HepG2 (cell line): ENCODE data around the gene TLN1. TPM values are rescaled to one million over a fixed set of nuclear protein-coding genes. Genes with fewer than 3 reads are reported as not detected.

Experiments
- ATF7-NPFF ChIP-seq: sonication (generic); formaldehyde crosslinking; IDR thresholded peaks from 2 replicates; pipeline ENCODE4 v1.8.1; 2023; ENCODE audit warnings: mild to moderate bottlenecking, low read depth, missing genetic modification reagents, moderate library complexity
- DPF2 ChIP-seq: sonication (generic); formaldehyde crosslinking; IDR thresholded peaks from 2 replicates; pipeline ENCODE4 v1.4.0; 2020; ENCODE audit warnings: mild to moderate bottlenecking, low read depth, missing genetic modification reagents, borderline replicate concordance
- FOXJ3 ChIP-seq: sonication (generic); formaldehyde crosslinking; IDR thresholded peaks from 2 replicates; pipeline ENCODE4 v1.4.0; 2020; ENCODE audit warnings: missing genetic modification reagents, mild to moderate bottlenecking, borderline replicate concordance
- GATAD2A ChIP-seq: IDR thresholded peaks from 2 replicates; pipeline ENCODE4 v1.6.1; 2016
- IRF2 ChIP-seq: IDR thresholded peaks from 2 replicates; pipeline ENCODE4 v1.6.1; 2018; ENCODE audit warnings: missing genetic modification reagents, missing compliant biosample characterization
- KMT2A ChIP-seq: sonication (generic); formaldehyde crosslinking; IDR thresholded peaks from 2 replicates; pipeline ENCODE4 v1.4.0; 2020; ENCODE audit warnings: missing genetic modification reagents
- MXI1 ChIP-seq: IDR thresholded peaks from 3 replicates; pipeline ENCODE4 v1.6.1; 2012; ENCODE audit warnings: low read depth, low read length, inconsistent platforms, borderline replicate concordance
- MYC ChIP-seq: sonication (generic); formaldehyde crosslinking; IDR thresholded peaks from 2 replicates; pipeline ENCODE4 v1.9.0; 2021; ENCODE audit warnings: missing genetic modification reagents, borderline replicate concordance
- NFIB ChIP-seq: sonication (generic); formaldehyde crosslinking; IDR thresholded peaks from 2 replicates; pipeline ENCODE4 v1.9.0; 2021; ENCODE audit warnings: missing genetic modification reagents, mild to moderate bottlenecking, borderline replicate concordance
- NR2C2 ChIP-seq: sonication (generic); formaldehyde crosslinking; IDR thresholded peaks from 2 replicates; pipeline ENCODE4 v1.4.0; 2020; ENCODE audit warnings: missing genetic modification reagents, mild to moderate bottlenecking, moderate library complexity, borderline replicate concordance
- POLR2AphosphoS5 ChIP-seq: IDR thresholded peaks from 2 replicates; pipeline ENCODE4 v1.6.1; 2012; ENCODE audit warnings: low read depth, low read length
- SAP130 ChIP-seq: IDR thresholded peaks from 2 replicates; pipeline ENCODE4 v1.6.1; 2016; ENCODE audit warnings: low read depth
- ZNF747 ChIP-seq: sonication (generic); formaldehyde crosslinking; IDR thresholded peaks from 2 replicates; pipeline ENCODE4 v1.8.1; 2023; ENCODE audit warnings: missing genetic modification reagents, mild to moderate bottlenecking, borderline replicate concordance
- ZSCAN30 ChIP-seq: sonication (generic); formaldehyde crosslinking; IDR thresholded peaks from 2 replicates; pipeline ENCODE4 v1.5.0; 2020; ENCODE audit warnings: mild to moderate bottlenecking, missing genetic modification reagents
- polyA plus RNA-seq, 8 experiments: library from polyadenylated mRNA; depleted of rRNA in 3 of 8; stranded (reverse) in 7 of 8; unstranded in 1 of 8; fragments of >200 nt; fragmentation: Illumina TruSeq in 4 of 8; extraction: Trizol in 4 of 8; gene quantifications; 2 replicates each; pipeline versions ENCODE4 v1.2.1 to v1.2.3, GENCODE V29; 2011 to 2016; ENCODE audit warnings: low read depth in 4 of 8, missing spikeins in 1 of 8, mixed read lengths in 1 of 8; ENCODE audit not compliant: insufficient read depth in 1 of 8
- total RNA-seq, 5 experiments: library from RNA; depleted of rRNA; stranded (reverse); fragments of >200 nt; fragmentation: Illumina TruSeq; extraction: Trizol; gene quantifications; 2 replicates each; pipeline ENCODE4 v1.2.3, GENCODE V29; 2016; ENCODE audit warnings: low read depth in 1 of 5
- TF ChIP-seq, protein P1 (sequence below): IDR thresholded peaks from 2 replicates; pipeline ENCODE4 v1.6.1; 2016
- TF ChIP-seq, protein P2 (sequence below): IDR thresholded peaks from 2 replicates; pipeline ENCODE4 v1.6.1; 2012; ENCODE audit warnings: inconsistent platforms
- TF ChIP-seq, protein P3 (sequence below): sonication (generic); formaldehyde crosslinking; IDR thresholded peaks from 2 replicates; pipeline ENCODE4 v1.5.0; 2020; ENCODE audit warnings: missing genetic modification reagents
- TF ChIP-seq, protein P4 (sequence below): sonication (generic); formaldehyde crosslinking; IDR thresholded peaks from 2 replicates; pipeline ENCODE4 v1.8.1; 2023; ENCODE audit warnings: mild to moderate bottlenecking, moderate library complexity, missing genetic modification reagents
- TF ChIP-seq, protein P5 (sequence below): sonication (generic); formaldehyde crosslinking; IDR thresholded peaks from 2 replicates; pipeline ENCODE4 v1.4.0; 2020; ENCODE audit warnings: mild to moderate bottlenecking, missing genetic modification reagents
- TF ChIP-seq, protein P6 (sequence below): sonication (generic); formaldehyde crosslinking; IDR thresholded peaks from 2 replicates; pipeline ENCODE4 v1.5.1; 2020; ENCODE audit warnings: missing genetic modification reagents, mild to moderate bottlenecking, borderline replicate concordance

TLN1 gene
- total and polyA plus RNA-seq, 2 of the 13 experiments (the other 11 are each of a cell fraction or from before 2014, with no cell fraction given), result 35.2 to 51.8 TPM

DNA sequence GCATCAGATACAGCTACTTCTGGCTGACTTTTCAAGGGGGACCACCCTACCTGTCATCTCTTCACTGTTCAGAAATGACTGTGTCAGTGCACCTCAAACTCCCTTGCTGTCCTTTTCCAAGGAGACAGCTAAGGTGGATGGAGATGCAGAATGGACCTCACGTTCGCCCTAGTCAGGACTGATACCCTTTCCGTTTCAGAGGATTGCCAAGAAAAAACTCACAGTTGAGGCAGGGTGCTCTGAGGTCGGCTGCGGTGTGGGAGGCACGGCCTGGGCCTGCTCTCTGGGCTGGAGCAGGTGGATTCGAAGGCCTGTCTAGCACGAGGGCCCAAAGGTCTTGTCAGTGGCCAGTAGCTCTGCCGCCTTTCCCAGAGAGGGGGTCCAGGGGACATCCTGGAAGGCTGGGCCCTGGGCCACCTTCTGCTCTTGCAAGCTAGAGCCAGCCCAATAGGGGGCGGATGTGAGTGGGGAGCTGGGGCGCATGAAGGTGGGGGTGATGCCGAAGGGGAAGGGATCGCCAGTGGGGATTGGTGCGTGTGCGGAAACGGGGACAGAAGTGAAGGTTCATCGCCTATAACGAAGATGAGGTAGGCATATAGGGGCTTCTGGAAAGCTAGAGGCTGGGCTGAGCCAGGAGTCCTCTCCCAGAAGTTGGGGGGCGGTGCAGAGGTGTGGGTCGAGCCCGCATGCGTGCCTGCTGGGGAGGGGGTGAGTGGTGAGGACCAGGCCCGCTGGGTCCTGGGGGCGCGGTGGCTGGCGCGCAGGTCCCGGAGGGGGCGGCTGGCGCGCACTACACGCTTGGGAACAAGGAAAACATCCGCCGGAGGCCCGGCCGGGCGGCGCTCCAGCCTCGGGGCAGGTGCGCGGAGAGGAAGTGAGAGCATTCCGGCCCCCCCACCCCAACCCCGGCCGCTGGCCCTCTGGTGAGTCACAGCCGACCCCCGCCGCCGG is 24.6 kb upstream of the TLN1 start (continued):
- TF ChIP-seq FOXJ3, result 0 out of 2 replicates have a peak, but pooled peaks have one; percentile 32
- TF ChIP-seq KMT2A (CRISPR knock-in tag), result peak; percentile 38; the same call in 1 of the 2 replicates
- TF ChIP-seq ATF7-NPFF (CRISPR knock-in tag), result peak; percentile 68
- TF ChIP-seq, protein P1, sequence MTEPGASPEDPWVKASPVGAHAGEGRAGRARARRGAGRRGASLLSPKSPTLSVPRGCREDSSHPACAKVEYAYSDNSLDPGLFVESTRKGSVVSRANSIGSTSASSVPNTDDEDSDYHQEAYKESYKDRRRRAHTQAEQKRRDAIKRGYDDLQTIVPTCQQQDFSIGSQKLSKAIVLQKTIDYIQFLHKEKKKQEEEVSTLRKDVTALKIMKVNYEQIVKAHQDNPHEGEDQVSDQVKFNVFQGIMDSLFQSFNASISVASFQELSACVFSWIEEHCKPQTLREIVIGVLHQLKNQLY (CRISPR knock-in tag), result no peak; the same call in 1 of the 2 replicates
- TF ChIP-seq POLR2AphosphoS5, result no peak; the same call in 1 of the 2 replicates
- TF ChIP-seq GATAD2A (CRISPR knock-in tag), result peak; percentile 52
- peak; percentile 50; the same call in 1 of the 2 replicates for TF ChIP-seq ZNF747 (CRISPR knock-in tag)
- TF ChIP-seq, protein P2, sequence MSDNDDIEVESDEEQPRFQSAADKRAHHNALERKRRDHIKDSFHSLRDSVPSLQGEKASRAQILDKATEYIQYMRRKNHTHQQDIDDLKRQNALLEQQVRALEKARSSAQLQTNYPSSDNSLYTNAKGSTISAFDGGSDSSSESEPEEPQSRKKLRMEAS, result peak; percentile 92
- TF ChIP-seq, protein P3, sequence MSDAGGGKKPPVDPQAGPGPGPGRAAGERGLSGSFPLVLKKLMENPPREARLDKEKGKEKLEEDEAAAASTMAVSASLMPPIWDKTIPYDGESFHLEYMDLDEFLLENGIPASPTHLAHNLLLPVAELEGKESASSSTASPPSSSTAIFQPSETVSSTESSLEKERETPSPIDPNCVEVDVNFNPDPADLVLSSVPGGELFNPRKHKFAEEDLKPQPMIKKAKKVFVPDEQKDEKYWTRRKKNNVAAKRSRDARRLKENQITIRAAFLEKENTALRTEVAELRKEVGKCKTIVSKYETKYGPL (CRISPR knock-in tag), result no peak
- TF ChIP-seq, protein P4, sequence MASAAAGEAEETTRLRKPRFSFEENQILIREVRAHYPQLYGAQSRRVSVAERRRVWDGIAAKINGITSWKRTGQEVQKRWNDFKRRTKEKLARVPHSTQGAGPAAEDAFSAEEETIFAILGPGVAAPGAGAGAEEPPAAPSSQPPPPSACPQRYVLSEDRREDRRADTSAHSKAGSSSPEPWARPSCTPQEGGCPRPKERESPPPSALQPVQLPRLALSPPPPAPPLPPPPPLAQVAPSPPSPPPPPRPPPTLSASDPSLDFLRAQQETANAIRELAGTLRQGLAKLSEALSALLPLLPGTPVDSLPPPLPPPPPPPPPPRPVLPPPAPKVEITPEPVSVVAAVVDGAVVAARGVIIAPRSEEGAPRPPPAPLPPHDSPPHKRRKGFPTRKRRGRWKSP (CRISPR knock-in tag), result 0 out of 2 replicates have a peak, but pooled peaks have one; percentile 18
- TF ChIP-seq IRF2 (CRISPR knock-in tag), result peak; percentile 18; the same call in 1 of the 2 replicates
- TF ChIP-seq NR2C2, result peak; percentile 59
- TF ChIP-seq DPF2 (CRISPR knock-in tag), result peak; percentile 46; the same call in 1 of the 2 replicates
- TF ChIP-seq, protein P5, sequence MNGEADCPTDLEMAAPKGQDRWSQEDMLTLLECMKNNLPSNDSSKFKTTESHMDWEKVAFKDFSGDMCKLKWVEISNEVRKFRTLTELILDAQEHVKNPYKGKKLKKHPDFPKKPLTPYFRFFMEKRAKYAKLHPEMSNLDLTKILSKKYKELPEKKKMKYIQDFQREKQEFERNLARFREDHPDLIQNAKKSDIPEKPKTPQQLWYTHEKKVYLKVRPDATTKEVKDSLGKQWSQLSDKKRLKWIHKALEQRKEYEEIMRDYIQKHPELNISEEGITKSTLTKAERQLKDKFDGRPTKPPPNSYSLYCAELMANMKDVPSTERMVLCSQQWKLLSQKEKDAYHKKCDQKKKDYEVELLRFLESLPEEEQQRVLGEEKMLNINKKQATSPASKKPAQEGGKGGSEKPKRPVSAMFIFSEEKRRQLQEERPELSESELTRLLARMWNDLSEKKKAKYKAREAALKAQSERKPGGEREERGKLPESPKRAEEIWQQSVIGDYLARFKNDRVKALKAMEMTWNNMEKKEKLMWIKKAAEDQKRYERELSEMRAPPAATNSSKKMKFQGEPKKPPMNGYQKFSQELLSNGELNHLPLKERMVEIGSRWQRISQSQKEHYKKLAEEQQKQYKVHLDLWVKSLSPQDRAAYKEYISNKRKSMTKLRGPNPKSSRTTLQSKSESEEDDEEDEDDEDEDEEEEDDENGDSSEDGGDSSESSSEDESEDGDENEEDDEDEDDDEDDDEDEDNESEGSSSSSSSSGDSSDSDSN (CRISPR knock-in tag), result peak; percentile 91
- TF ChIP-seq MXI1, result no peak
- peak; percentile 75 for TF ChIP-seq SAP130 (CRISPR knock-in tag)
- TF ChIP-seq ZSCAN30 (CRISPR knock-in tag), result peak; percentile 84; the same call in 1 of the 2 replicates
- peak; percentile 85 for TF ChIP-seq MYC (CRISPR knock-in tag)
- no peak; the same call in 1 of the 2 replicates for TF ChIP-seq NFIB (CRISPR knock-in tag)
- TF ChIP-seq, protein P6, sequence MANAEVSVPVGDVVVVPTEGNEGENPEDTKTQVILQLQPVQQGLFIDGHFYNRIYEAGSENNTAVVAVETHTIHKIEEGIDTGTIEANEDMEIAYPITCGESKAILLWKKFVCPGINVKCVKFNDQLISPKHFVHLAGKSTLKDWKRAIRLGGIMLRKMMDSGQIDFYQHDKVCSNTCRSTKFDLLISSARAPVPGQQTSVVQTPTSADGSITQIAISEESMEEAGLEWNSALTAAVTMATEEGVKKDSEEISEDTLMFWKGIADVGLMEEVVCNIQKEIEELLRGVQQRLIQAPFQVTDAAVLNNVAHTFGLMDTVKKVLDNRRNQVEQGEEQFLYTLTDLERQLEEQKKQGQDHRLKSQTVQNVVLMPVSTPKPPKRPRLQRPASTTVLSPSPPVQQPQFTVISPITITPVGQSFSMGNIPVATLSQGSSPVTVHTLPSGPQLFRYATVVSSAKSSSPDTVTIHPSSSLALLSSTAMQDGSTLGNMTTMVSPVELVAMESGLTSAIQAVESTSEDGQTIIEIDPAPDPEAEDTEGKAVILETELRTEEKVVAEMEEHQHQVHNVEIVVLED, result peak; percentile 20; the same call in 1 of the 2 replicates
